WTC11 (cell line): ENCODE data around the gene HCRT. TPM values are rescaled to one million over a fixed set of nuclear protein-coding genes. Genes with fewer than 3 reads are reported as not detected.

Source experiments
- total RNA-seq: library from RNA; stranded (reverse); gene quantifications from 3 replicates; pipeline ENCODE4 v1.2.3, GENCODE V29; 2021

HCRT gene
- total RNA-seq, 1 experiment from 2014 or later: not detected

Other genes with a start within 250 kb of the HCRT start
- gene CNP, start 218.7 kb downstream of the HCRT start, total RNA-seq: 52.5 to 54.2 TPM (median 53.9 TPM) in 3 replicates
- gene DNAJC7, start 168.0 kb downstream of the HCRT start, total RNA-seq: 111 to 140 TPM (median 114 TPM) in 3 replicates
- 31.9 to 37.3 TPM (median 36.1 TPM) in 3 replicates for gene NKIRAS2, start 165.4 kb downstream of the HCRT start, total RNA-seq
- gene C17orf113, start 134.9 kb downstream of the HCRT start, total RNA-seq: 1.9 to 2.8 TPM (median 2.5 TPM) in 3 replicates
- gene ZNF385C, start 87.0 kb downstream of the HCRT start, total RNA-seq: 3.1 to 4.5 TPM (median 3.7 TPM) in 3 replicates
- gene DHX58, start 72.7 kb downstream of the HCRT start, total RNA-seq: 6.3 to 7.6 TPM (median 7.3 TPM) in 3 replicates
- gene KAT2A, start 64.1 kb downstream of the HCRT start, total RNA-seq: 44.8 to 54.0 TPM (median 52.7 TPM) in 3 replicates
- gene HSPB9, start 62.6 kb downstream of the HCRT start, total RNA-seq: 0.30 to 0.57 TPM (median 0.46 TPM) in 3 replicates
- 74.3 to 84.8 TPM (median 84.1 TPM) in 3 replicates for gene RAB5C, start 30.5 kb downstream of the HCRT start, total RNA-seq
- 0.24 to 0.46 TPM (median 0.34 TPM) in 3 replicates for gene KCNH4, start 4.3 kb downstream of the HCRT start, total RNA-seq
- 7.5 to 11.1 TPM (median 11.1 TPM) in 3 replicates for gene GHDC, start 9.0 kb upstream of the HCRT start, total RNA-seq
- gene STAT5B, start 90.9 kb upstream of the HCRT start, total RNA-seq: 36.4 to 42.2 TPM (median 37.9 TPM) in 3 replicates
- 6.6 to 10.9 TPM (median 9.7 TPM) in 3 replicates for gene STAT5A, start 103.0 kb upstream of the HCRT start, total RNA-seq
- gene STAT3, start 203.0 kb upstream of the HCRT start, total RNA-seq: 74.4 to 98.0 TPM (median 74.9 TPM) in 3 replicates
- 24.6 to 28.4 TPM (median 27.8 TPM) in 3 replicates for gene CAVIN1, start 237.8 kb upstream of the HCRT start, total RNA-seq